Mesodermal cell (in vitro differentiated cells): ENCODE measurements around the gene LAMB4.

Experiments
- H3K27ac ChIP-seq: 2 replicates; pipeline ENCODE4 v1.7.0; 2013; ENCODE audit warnings: mild to moderate bottlenecking, low read depth, low read length, moderate library complexity; ENCODE audit not compliant: severe bottlenecking
- H3K36me3 ChIP-seq: 2 replicates; pipeline ENCODE4 v1.7.1; 2013; ENCODE audit warnings: mild to moderate bottlenecking, low read length, moderate library complexity; ENCODE audit not compliant: control insufficient read depth, insufficient read depth
- H3K4me1 ChIP-seq: one replicate; pipeline ENCODE4 v1.7.1; 2013; ENCODE audit warnings: mild to moderate bottlenecking, low read length; ENCODE audit not compliant: insufficient read depth, control insufficient read depth, poor library complexity, severe bottlenecking
- H3K4me3 ChIP-seq: 2 replicates; pipeline ENCODE4 v1.7.0; 2013; ENCODE audit warnings: low read length, control low read depth, mild to moderate bottlenecking; ENCODE audit not compliant: insufficient read depth, poor library complexity, severe bottlenecking; ENCODE audit errors: extremely low read depth
- H3K9me3 ChIP-seq: 2 replicates; pipeline ENCODE4 v1.7.1; 2013; ENCODE audit warnings: mild to moderate bottlenecking, low read length, moderate library complexity; ENCODE audit not compliant: control insufficient read depth
- WGBS, 2 experiments: methylation state at CpG; one replicate each; pipeline ENCODE4 v1.1.5; 2013; ENCODE audit warnings: missing lambda C conversion rate in 2 of 2; ENCODE audit not compliant: insufficient coverage in 2 of 2; 5-methylcytosine and 5-hydroxymethylcytosine counted together

Gene LAMB4

GRCh38 chr7:107998150-107998549, 132.0 kb downstream of the LAMB4 start:
- Histone ChIP-seq H3K27ac (peak overlapping the region; percentile 83), H3K4me3 (no peak overlapping the region), H3K36me3 (peaks cover 69% of the 10 kb centered on the region), H3K9me3 (no peaks in the 10 kb centered on the region), H3K4me1 (peaks cover 68% of the 10 kb centered on the region)
- 93% methylated on average over 2 of the region's 2 CpGs; no CpG with 5 or more reads in 1 of the 2 experiments for WGBS, 2 experiments

- WGBS, 2 experiments: 74 to 87% methylated on average over 3 of the region's 7 CpGs
- peak overlapping the region; percentile 89 for H3K27ac ChIP-seq
- peaks cover 82% of the 10 kb centered on the region for H3K36me3 ChIP-seq
- no peaks in the 10 kb centered on the region for H3K9me3 ChIP-seq
- peaks cover 68% of the 10 kb centered on the region for H3K4me1 ChIP-seq
- no peak overlapping the region for H3K4me3 ChIP-seq
Measured at GRCh38 chr7:107996072-107996882, 133.9 kb downstream of the LAMB4 start.

GRCh38 chr7:107995184-107996071, 134.7 kb downstream of the LAMB4 start:
- peak overlapping the region; percentile 89 for H3K27ac ChIP-seq
- H3K36me3 ChIP-seq: peaks cover 83% of the 10 kb centered on the region
- peaks cover 61% of the 10 kb centered on the region for H3K4me1 ChIP-seq
- 26 to 43% methylated on average over 4 of the region's 6 CpGs for WGBS, 2 experiments
- H3K9me3 ChIP-seq: no peaks in the 10 kb centered on the region
- no peak overlapping the region for H3K4me3 ChIP-seq

GRCh38 chr7:107994421-107995030, 135.6 kb downstream of the LAMB4 start:
- WGBS, 2 experiments: no CpG with 5 or more reads among the region's 2 CpGs
- peaks cover 83% of the 10 kb centered on the region for H3K36me3 ChIP-seq
- H3K4me3 ChIP-seq: no peak overlapping the region
- H3K27ac ChIP-seq: peak overlapping the region; percentile 48
- H3K4me1 ChIP-seq: peaks cover 55% of the 10 kb centered on the region
- no peaks in the 10 kb centered on the region for H3K9me3 ChIP-seq

GRCh38 chr7:107993891-107994291, 136.3 kb downstream of the LAMB4 start:
- Histone ChIP-seq H3K9me3 (no peaks in the 10 kb centered on the region), H3K4me3 (no peak overlapping the region), H3K4me1 (peaks cover 52% of the 10 kb centered on the region), H3K36me3 (peaks cover 83% of the 10 kb centered on the region), H3K27ac (peak overlapping the region; percentile 48)
- WGBS, 2 experiments: 80% methylated on average over 1 of the region's 1 CpG; no CpG with 5 or more reads in 1 of the 2 experiments

- Histone ChIP-seq H3K36me3 (peaks cover 94% of the 10 kb centered on the region), H3K9me3 (no peaks in the 10 kb centered on the region), H3K4me3 (no peak overlapping the region), H3K27ac (peak overlapping the region; percentile 69), H3K4me1 (peaks cover 13% of the 10 kb centered on the region)
- WGBS, 2 experiments: 84 to 98% methylated on average over 3 to 7 of the region's 9 CpGs
Measured at GRCh38 chr7:107989618-107990373, 140.4 kb downstream of the LAMB4 start.

GRCh38 chr7:107982918-107983389, 147.2 kb downstream of the LAMB4 start:
- Histone ChIP-seq H3K36me3 (peaks cover 91% of the 10 kb centered on the region), H3K4me1 (no peaks in the 10 kb centered on the region), H3K27ac (no peak overlapping the region), H3K9me3 (no peaks in the 10 kb centered on the region), H3K4me3 (no peak overlapping the region)
- 100% methylated on average over 1 of the region's 2 CpGs for WGBS, 2 experiments

GRCh38 chr7:107982042-107982840, 147.9 kb downstream of the LAMB4 start:
- Histone ChIP-seq H3K27ac (no peak overlapping the region), H3K4me3 (no peak overlapping the region), H3K9me3 (no peaks in the 10 kb centered on the region), H3K36me3 (peaks cover 91% of the 10 kb centered on the region), H3K4me1 (no peaks in the 10 kb centered on the region)
- WGBS, 2 experiments: 97 to 98% methylated on average over 5 to 7 of the region's 9 CpGs

GRCh38 chr7:107981466-107981865, 148.7 kb downstream of the LAMB4 start:
- H3K4me1 ChIP-seq: no peaks in the 10 kb centered on the region
- WGBS, 2 experiments: 92 to 100% methylated on average over 1 to 2 of the region's 4 CpGs
- H3K9me3 ChIP-seq: no peaks in the 10 kb centered on the region
- no peak overlapping the region for H3K27ac ChIP-seq
- no peak overlapping the region for H3K4me3 ChIP-seq
- H3K36me3 ChIP-seq: peaks cover 91% of the 10 kb centered on the region
